ENCODE data around the gene KRTAP23-1.

The KRTAP23-1 gene, protein sequence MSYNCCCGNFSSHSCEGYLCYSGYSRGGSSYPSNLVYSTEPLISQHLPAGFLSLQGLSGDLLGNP

GRCh38 chr21:30348506-30348905, at the start of gene KRTAP23-1:
Gene KRTAP23-1 (minus strand): TSS chr21:30348606. CDS start chr21:30348606, 0 bp downstream.
- H3K79me2 ChIP-seq (ENCODE audit: insufficient read depth, low read length): no peaks in the 10 kb centered on the region
- TF ChIP-seq CTCF (IDR thresholded peaks at IDR 0.05; ENCODE audit: low read length) (no peak), EZH2 (IDR thresholded peaks at IDR 0.05; ENCODE audit: borderline replicate concordance, low read length) (no peak)

GRCh38 chr21:30395731-30396130, 47.3 kb upstream of the KRTAP23-1 start, which contains the start of gene KRTAP13-1:
Gene KRTAP13-1 (plus strand): TSS chr21:30396031. CDS start chr21:30396087, 56 bp downstream.
- H3K9me2 ChIP-seq (ENCODE audit: low read depth, low read length): no peaks in the 10 kb centered on the region
- H3K36me3 ChIP-seq (ENCODE audit: insufficient read depth, low read length): no peaks in the 10 kb centered on the region
- H3K4me1 ChIP-seq (ENCODE audit: insufficient read depth, low read length, severe bottlenecking): no peaks in the 10 kb centered on the region
- H3K27ac ChIP-seq (ENCODE audit: low read depth, low read length, poor library complexity, severe bottlenecking): no peak within 1 kb of the TSS
- H3F3A ChIP-seq (ENCODE audit: insufficient read depth, low read length): no peaks in the 10 kb centered on the region
- H3K27me3 ChIP-seq (ENCODE audit: insufficient read depth, low read length): no peaks in the 10 kb centered on the region
- H3K79me2 ChIP-seq (ENCODE audit: insufficient read depth, low read length): no peaks in the 10 kb centered on the region
- no peaks in the 10 kb centered on the region for H3K9me3 ChIP-seq (ENCODE audit: low read length)
- no peak within 1 kb of the TSS for H3K9ac ChIP-seq (ENCODE audit: low read length)
- no peak within 1 kb of the TSS for H3K4me2 ChIP-seq (ENCODE audit: low read length)
- no peaks in the 10 kb centered on the region for H4K20me1 ChIP-seq (ENCODE audit: insufficient read depth, low read length)
- TF ChIP-seq CTCF (IDR thresholded peaks at IDR 0.05; ENCODE audit: low read length): no peak
- TF ChIP-seq EZH2 (IDR thresholded peaks at IDR 0.05; ENCODE audit: borderline replicate concordance, low read length): no peak
- no peak within 1 kb of the TSS for H3K4me3 ChIP-seq (ENCODE audit: low read depth, low read length, poor library complexity, severe bottlenecking)
- H2AFZ ChIP-seq (ENCODE audit: low read length): no peak within 1 kb of the TSS

More at GRCh38 chr21:30348506-30348905, at the start of gene KRTAP23-1:
- H3K36me3 ChIP-seq (ENCODE audit: insufficient read depth, low read length): no peaks in the 10 kb centered on the region
- H2AFZ ChIP-seq (ENCODE audit: low read length): no peak within 1 kb of the TSS
- H3K27me3 ChIP-seq (ENCODE audit: insufficient read depth, low read length): no peaks in the 10 kb centered on the region
- no peak within 1 kb of the TSS for H3K4me3 ChIP-seq (ENCODE audit: low read depth, low read length, poor library complexity, severe bottlenecking)
- no peaks in the 10 kb centered on the region for H3K9me2 ChIP-seq (ENCODE audit: low read depth, low read length)
- no peaks in the 10 kb centered on the region for H3K4me1 ChIP-seq (ENCODE audit: insufficient read depth, low read length, severe bottlenecking)
- H3K27ac ChIP-seq (ENCODE audit: low read depth, low read length, poor library complexity, severe bottlenecking): no peak within 1 kb of the TSS
- no peaks in the 10 kb centered on the region for H4K20me1 ChIP-seq (ENCODE audit: insufficient read depth, low read length)
- no peak within 1 kb of the TSS for H3K9ac ChIP-seq (ENCODE audit: low read length)
- H3F3A ChIP-seq (ENCODE audit: insufficient read depth, low read length): no peaks in the 10 kb centered on the region
- H3K9me3 ChIP-seq (ENCODE audit: low read length): no peaks in the 10 kb centered on the region
- H3K4me2 ChIP-seq (ENCODE audit: low read length): no peak within 1 kb of the TSS

DNA sequence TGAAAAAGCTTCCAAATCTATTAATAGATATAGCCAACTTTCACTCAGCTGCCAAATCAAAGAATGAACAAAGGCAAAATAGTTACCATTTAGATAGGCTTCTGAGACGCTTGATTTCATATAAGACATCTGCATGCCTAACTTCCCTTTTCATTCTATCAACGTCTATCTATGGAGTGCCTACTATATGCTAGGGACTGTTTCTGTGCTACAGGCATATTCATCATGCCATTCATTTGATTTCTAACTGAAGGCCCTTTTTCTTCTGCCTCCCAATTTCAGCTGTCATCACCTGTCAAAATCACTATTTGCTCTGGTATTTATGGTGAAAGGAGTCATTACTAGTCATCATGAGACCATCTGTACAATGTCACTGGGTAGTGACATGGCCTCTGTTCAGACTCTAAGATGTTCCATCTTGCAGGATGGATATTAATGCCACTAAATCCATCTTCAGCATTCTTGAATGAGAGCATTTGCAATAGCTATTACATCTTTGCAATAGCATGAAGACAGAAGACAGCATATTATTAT, 43.2 kb upstream of the KRTAP23-1 start:
- Histone ChIP-seq H3F3A (ENCODE audit: insufficient read depth, low read length) (no peaks in the 10 kb centered on the region), H3K36me3 (ENCODE audit: insufficient read depth, low read length) (no peaks in the 10 kb centered on the region), H3K4me2 (ENCODE audit: low read length) (no peak overlapping the region), H3K4me1 (ENCODE audit: insufficient read depth, low read length, severe bottlenecking) (no peaks in the 10 kb centered on the region), H3K27ac (ENCODE audit: low read depth, low read length, poor library complexity, severe bottlenecking) (no peak overlapping the region), H3K9me2 (ENCODE audit: low read depth, low read length) (no peaks in the 10 kb centered on the region), H3K4me3 (ENCODE audit: low read depth, low read length, poor library complexity, severe bottlenecking) (no peak overlapping the region), H3K9ac (ENCODE audit: low read length) (no peak overlapping the region), H2AFZ (ENCODE audit: low read length) (no peak overlapping the region), H3K79me2 (ENCODE audit: insufficient read depth, low read length) (no peaks in the 10 kb centered on the region), H3K27me3 (ENCODE audit: insufficient read depth, low read length) (no peaks in the 10 kb centered on the region), H4K20me1 (ENCODE audit: insufficient read depth, low read length) (no peaks in the 10 kb centered on the region), H3K9me3 (ENCODE audit: low read length) (no peaks in the 10 kb centered on the region)
- TF ChIP-seq EZH2 (IDR thresholded peaks at IDR 0.05; ENCODE audit: borderline replicate concordance, low read length) (no peak), CTCF (IDR thresholded peaks at IDR 0.05; ENCODE audit: low read length) (no peak)

Data from OCI-LY1 (cell line).